ENCODE measurements around the gene ZIC3. TPM values are rescaled to one million over a fixed set of nuclear protein-coding genes. Genes with fewer than 3 reads are reported as not detected.

ZIC3 gene
- total RNA-seq, 1 donor from 2014 or later = not detected

- Histone ChIP-seq H3K27me3 (peaks cover 4% of the 10 kb centered on the region), H3K4me3 (no peak overlapping the region), H3K4me1 (peaks cover 20% of the 10 kb centered on the region), H3K36me3 (no peaks in the 10 kb centered on the region), H3K27ac (no peak overlapping the region), H3K9me3 (no peaks in the 10 kb centered on the region)
- intact Hi-C loops (cut with DNase I) = no loop called here
- TF ChIP-seq POLR2AphosphoS5 (IDR thresholded peaks at IDR 0.05; ENCODE audit: insufficient read depth in 1 of 2, low read depth in 1 of 2) (no peak), POLR2A (IDR thresholded peaks at IDR 0.05) (no peak), CTCF (IDR thresholded peaks at IDR 0.05) (no peak)
- DNase-seq (ENCODE audit: extremely low spot score in 2 of 2) = no peak
Measured at GRCh38 chrX:137568741-137569469, 3.0 kb downstream of the ZIC3 start.

- H3K9me3 ChIP-seq = no peaks in the 10 kb centered on the region
- H3K36me3 ChIP-seq = no peaks in the 10 kb centered on the region
- no peak overlapping the region for H3K27ac ChIP-seq
- peaks cover 9% of the 10 kb centered on the region for H3K27me3 ChIP-seq
- intact Hi-C loops (cut with DNase I) = no loop called here
- TF ChIP-seq POLR2AphosphoS5 (IDR thresholded peaks at IDR 0.05; ENCODE audit: insufficient read depth in 1 of 2, low read depth in 1 of 2) (no peak), CTCF (IDR thresholded peaks at IDR 0.05) (no peak), POLR2A (IDR thresholded peaks at IDR 0.05) (no peak)
- H3K4me3 ChIP-seq = no peak overlapping the region
- peaks cover 20% of the 10 kb centered on the region for H3K4me1 ChIP-seq
- DNase-seq (ENCODE audit: extremely low spot score in 2 of 2) = no peak
Measured at GRCh38 chrX:137569470-137569891, 3.6 kb downstream of the ZIC3 start.

- H3K27ac ChIP-seq = no peak overlapping the region
- H3K4me3 ChIP-seq = no peak overlapping the region
- H3K36me3 ChIP-seq = no peaks in the 10 kb centered on the region
- peaks cover 10% of the 10 kb centered on the region for H3K27me3 ChIP-seq
- intact Hi-C loops (cut with DNase I) = no loop called here
- no peaks in the 10 kb centered on the region for H3K4me1 ChIP-seq
- no peak for DNase-seq (ENCODE audit: extremely low spot score in 2 of 2)
- no peak for TF ChIP-seq POLR2A (IDR thresholded peaks at IDR 0.05)
- TF ChIP-seq POLR2AphosphoS5 (IDR thresholded peaks at IDR 0.05; ENCODE audit: insufficient read depth in 1 of 2, low read depth in 1 of 2) = no peak
- TF ChIP-seq CTCF (IDR thresholded peaks at IDR 0.05) = no peak
- H3K9me3 ChIP-seq = no peaks in the 10 kb centered on the region
Measured at GRCh38 chrX:137573324-137574101, 7.6 kb downstream of the ZIC3 start.

GRCh38 chrX:137574102-137574783, 8.3 kb downstream of the ZIC3 start:
- no peak for DNase-seq (ENCODE audit: extremely low spot score in 2 of 2)
- Histone ChIP-seq H3K27me3 (peaks cover 10% of the 10 kb centered on the region), H3K36me3 (no peaks in the 10 kb centered on the region)

More at GRCh38 chrX:137574102-137574783, 8.3 kb downstream of the ZIC3 start:
- Histone ChIP-seq H3K27ac (no peak overlapping the region), H3K9me3 (no peaks in the 10 kb centered on the region), H3K4me1 (no peaks in the 10 kb centered on the region), H3K4me3 (no peak overlapping the region)
- intact Hi-C loops (cut with DNase I) = no loop called here
- TF ChIP-seq CTCF (IDR thresholded peaks at IDR 0.05) = no peak
- TF ChIP-seq POLR2AphosphoS5 (IDR thresholded peaks at IDR 0.05; ENCODE audit: insufficient read depth in 1 of 2, low read depth in 1 of 2) = no peak
- TF ChIP-seq POLR2A (IDR thresholded peaks at IDR 0.05) = no peak

All from vagina (tissue), 2 donors.